ENCODE data around the gene SMARCB1.

Gene SMARCB1

GRCh38 chr22:23815541-23816155, 28.9 kb downstream of the SMARCB1 start:
- Histone ChIP-seq H3K9me3 (ENCODE audit: insufficient read depth, low read length) (no peaks in the 10 kb centered on the region), H3K9ac (ENCODE audit: low read length) (no peak overlapping the region), H3K36me3 (ENCODE audit: low read length) (peaks cover 25% of the 10 kb centered on the region)

DNA sequence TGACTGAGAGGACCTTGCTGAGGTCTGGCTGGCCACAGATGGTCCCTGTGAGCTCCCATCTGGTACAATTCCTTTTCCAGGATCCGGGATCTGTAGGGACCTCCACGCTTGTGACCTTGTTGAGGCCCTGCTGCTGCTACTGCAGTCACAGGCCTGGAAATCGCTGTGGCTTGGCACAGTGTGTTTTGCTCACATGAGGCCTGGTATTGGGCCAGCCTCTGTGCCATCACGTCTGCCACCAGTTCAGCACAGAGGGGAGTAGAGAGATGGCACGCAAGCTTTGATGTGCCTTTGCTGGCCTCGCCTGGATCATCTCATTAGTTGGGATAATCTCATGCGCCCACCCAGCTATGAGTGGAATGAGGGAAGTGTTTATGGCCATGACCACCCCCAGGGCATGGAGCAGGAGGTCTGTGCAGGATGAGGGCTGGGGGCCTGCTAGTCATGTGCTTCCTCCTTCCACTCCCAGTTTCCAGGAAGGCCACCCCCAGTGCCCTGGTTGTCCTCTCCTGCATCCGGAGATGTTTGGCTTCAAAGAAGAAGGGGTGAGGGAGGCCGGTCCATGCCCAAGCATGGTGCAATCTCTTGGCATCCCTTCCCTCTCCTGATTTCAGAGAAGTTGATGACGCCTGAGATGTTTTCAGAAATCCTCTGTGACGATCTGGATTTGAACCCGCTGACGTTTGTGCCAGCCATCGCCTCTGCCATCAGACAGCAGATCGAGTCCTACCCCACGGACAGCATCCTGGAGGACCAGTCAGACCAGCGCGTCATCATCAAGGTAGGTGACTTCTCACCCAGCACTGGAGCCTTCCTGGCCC, 29.6 kb downstream of the SMARCB1 start:
- H3K79me2 ChIP-seq (ENCODE audit: insufficient read depth, low read length): peaks cover 56% of the 10 kb centered on the region

More at GRCh38 chr22:23815541-23816155, 28.9 kb downstream of the SMARCB1 start:
- Histone ChIP-seq H3K27ac (ENCODE audit: low read depth, low read length) (no peak overlapping the region), H3K27me3 (ENCODE audit: low read length) (no peaks in the 10 kb centered on the region), H3K79me2 (ENCODE audit: insufficient read depth, low read length) (peaks cover 57% of the 10 kb centered on the region), H2AFZ (ENCODE audit: low read depth, low read length, severe bottlenecking) (no peak overlapping the region), H3F3A (ENCODE audit: insufficient read depth) (peaks cover 17% of the 10 kb centered on the region; the same call in 1 of the 2 replicates), H3K9me2 (replicated peaks; ENCODE audit: insufficient read depth, low read length) (no peaks in the 10 kb centered on the region), H4K20me1 (ENCODE audit: low read depth, low read length) (peaks cover 2% of the 10 kb centered on the region; the same call in 1 of the 2 replicates), H3K4me2 (ENCODE audit: low read depth, low read length, poor library complexity, severe bottlenecking) (no peak overlapping the region), H3K4me3 (ENCODE audit: insufficient read depth, low read length, poor library complexity, severe bottlenecking) (no peak overlapping the region)
- TF ChIP-seq EZH2phosphoT487 (conservative IDR thresholded peaks at IDR 0.05; ENCODE audit: low read length) (no peak), CTCF (IDR thresholded peaks at IDR 0.05; ENCODE audit: insufficient read depth, low read length, poor library complexity, severe bottlenecking) (no peak)

GRCh38 chr22:23817146-23817545, 30.4 kb downstream of the SMARCB1 start:
- peaks cover 2% of the 10 kb centered on the region; the same call in 1 of the 2 replicates for H4K20me1 ChIP-seq (ENCODE audit: low read depth, low read length)
- H3F3A ChIP-seq (ENCODE audit: insufficient read depth): peaks cover 9% of the 10 kb centered on the region; the same call in 1 of the 2 replicates
- no peaks in the 10 kb centered on the region for H3K27me3 ChIP-seq (ENCODE audit: low read length)
- no peaks in the 10 kb centered on the region for H3K9me2 ChIP-seq (replicated peaks; ENCODE audit: insufficient read depth, low read length)
- no peak for TF ChIP-seq EZH2phosphoT487 (conservative IDR thresholded peaks at IDR 0.05; ENCODE audit: low read length)
- no peak for TF ChIP-seq CTCF (IDR thresholded peaks at IDR 0.05; ENCODE audit: insufficient read depth, low read length, poor library complexity, severe bottlenecking)
- H3K9ac ChIP-seq (ENCODE audit: low read length): no peak overlapping the region
- H3K79me2 ChIP-seq (ENCODE audit: insufficient read depth, low read length): peaks cover 49% of the 10 kb centered on the region
- no peak overlapping the region for H3K4me2 ChIP-seq (ENCODE audit: low read depth, low read length, poor library complexity, severe bottlenecking)
- H3K27ac ChIP-seq (ENCODE audit: low read depth, low read length): no peak overlapping the region
- H3K36me3 ChIP-seq (ENCODE audit: low read length): peaks cover 13% of the 10 kb centered on the region
- H2AFZ ChIP-seq (ENCODE audit: low read depth, low read length, severe bottlenecking): no peak overlapping the region
- no peaks in the 10 kb centered on the region for H3K9me3 ChIP-seq (ENCODE audit: insufficient read depth, low read length)
- no peak overlapping the region for H3K4me3 ChIP-seq (ENCODE audit: insufficient read depth, low read length, poor library complexity, severe bottlenecking)

More for the DNA sequence above, 29.6 kb downstream of the SMARCB1 start:
- Histone ChIP-seq H3K9me3 (ENCODE audit: insufficient read depth, low read length) (no peaks in the 10 kb centered on the region), H3K4me2 (ENCODE audit: low read depth, low read length, poor library complexity, severe bottlenecking) (no peak overlapping the region), H4K20me1 (ENCODE audit: low read depth, low read length) (peaks cover 2% of the 10 kb centered on the region; the same call in 1 of the 2 replicates), H3K9me2 (replicated peaks; ENCODE audit: insufficient read depth, low read length) (no peaks in the 10 kb centered on the region), H3K27ac (ENCODE audit: low read depth, low read length) (no peak overlapping the region), H3K27me3 (ENCODE audit: low read length) (no peaks in the 10 kb centered on the region), H2AFZ (ENCODE audit: low read depth, low read length, severe bottlenecking) (no peak overlapping the region), H3K9ac (ENCODE audit: low read length) (no peak overlapping the region), H3K4me3 (ENCODE audit: insufficient read depth, low read length, poor library complexity, severe bottlenecking) (no peak overlapping the region), H3K36me3 (ENCODE audit: low read length) (peaks cover 19% of the 10 kb centered on the region), H3F3A (ENCODE audit: insufficient read depth) (peaks cover 15% of the 10 kb centered on the region; the same call in 1 of the 2 replicates)
- no peak for TF ChIP-seq EZH2phosphoT487 (conservative IDR thresholded peaks at IDR 0.05; ENCODE audit: low read length)
- no peak for TF ChIP-seq CTCF (IDR thresholded peaks at IDR 0.05; ENCODE audit: insufficient read depth, low read length, poor library complexity, severe bottlenecking)

Data from SU-DHL-6 (cell line).